GM12878 (cell line): ENCODE results near the gene ERCC5. TPM values are rescaled to one million over a fixed set of nuclear protein-coding genes. Genes with fewer than 3 reads are reported as not detected.

Source experiments
- ATAC-seq: fragments of 200-7000 bp; cut with Tn5 transposase; 3 replicates; pipeline ENCODE4 v1.9.1; 2020; ENCODE audit warnings: mild to moderate bottlenecking, moderate library complexity
- BruUV-seq: library from RNA; stranded (reverse); fragments of 400-500 nt; replicated peaks from 2 replicates; lab custom pipeline; 2021; lab: Mats Ljungman, UMichigan
- CTCF ChIA-PET: fragments of 300-600 bp; sonication (Branson Sonifier 250); formaldehyde crosslinking; extraction: SDS; loops from one replicate; lab custom pipeline; 2021; ENCODE audit warnings: inconsistent platforms; lab: Yijun Ruan, JAX
- POLR2A ChIA-PET: fragments of 350-600 bp; formaldehyde crosslinking; extraction: SDS; loops from one replicate; lab custom pipeline; 2021; ENCODE audit warnings: inconsistent platforms; lab: Charles Lee
- RAD21 ChIA-PET: fragments of 300-600 bp; sonication (Branson Sonifier 250); formaldehyde crosslinking; loops from one replicate; lab custom pipeline; 2023; ENCODE audit warnings: antibody characterized with exemption; ENCODE audit not compliant: unreplicated experiment; lab: Charles Lee
- SMC1A ChIA-PET: fragments of 300-600 bp; sonication (Branson Sonifier 250); formaldehyde crosslinking; loops from one replicate; lab custom pipeline; 2023; ENCODE audit not compliant: unreplicated experiment, uncharacterized antibody; lab: Charles Lee
- DNase-seq: peaks from one replicate; pipeline ENCODE4 v3.0.0-alpha.2; 2011; ENCODE audit warnings: low read depth, low spot score
- FAIRE-seq: peaks from 3 replicates; lab custom pipeline; 2011; peaks lifted over from hg19 to GRCh38; lab: Jason Lieb, UNC
- H2AFZ ChIP-seq: 2 replicates; pipeline ENCODE4 v1.6.0; 2011; ENCODE audit warnings: low read depth, low read length, control low read depth; ENCODE audit not compliant: control insufficient read depth
- H3K27ac ChIP-seq: 2 replicates; pipeline ENCODE4 v1.5.1; 2011; ENCODE audit warnings: control low read depth; ENCODE audit not compliant: control insufficient read depth, insufficient read depth
- H3K27me3 ChIP-seq, 2 experiments: replicated peaks in 1 of 2; 2 replicates each; pipeline versions ENCODE4 v1.6.0 to v1.6.1; 2011; ENCODE audit warnings: low read length in 1 of 2; ENCODE audit not compliant: control insufficient read depth in 2 of 2, insufficient read depth in 2 of 2
- H3K36me3 ChIP-seq, 2 experiments: 2 replicates each; pipeline ENCODE4 v1.5.1; 2011; ENCODE audit warnings: low read length in 1 of 2; ENCODE audit not compliant: control insufficient read depth in 2 of 2, insufficient read depth in 2 of 2
- H3K4me1 ChIP-seq: 2 replicates; pipeline ENCODE4 v1.6.1; 2011; ENCODE audit warnings: mild to moderate bottlenecking, low read length, moderate library complexity, mixed read lengths; ENCODE audit not compliant: control insufficient read depth, insufficient read depth
- H3K4me2 ChIP-seq: 2 replicates; pipeline ENCODE4 v1.6.0; 2011; ENCODE audit warnings: control low read depth; ENCODE audit not compliant: control insufficient read depth, insufficient read depth
- H3K4me3 ChIP-seq: fragments of 200-600 bp; sonication (generic); 2 replicates; pipeline ENCODE4 v1.5.1; 2016
- H3K79me2 ChIP-seq: 2 replicates; pipeline ENCODE4 v1.6.0; 2011; ENCODE audit warnings: low read length; ENCODE audit not compliant: control insufficient read depth, insufficient read depth
- H3K9ac ChIP-seq: 2 replicates; pipeline ENCODE4 v1.8.0; 2011; ENCODE audit warnings: low read length, control low read depth, mixed read lengths; ENCODE audit not compliant: control insufficient read depth, insufficient read depth
- H3K9me3 ChIP-seq: replicated peaks from 3 replicates; pipeline ENCODE4 v1.5.1; 2011; ENCODE audit warnings: mild to moderate bottlenecking, low read length; ENCODE audit not compliant: control insufficient read depth, insufficient read depth
- H4K20me1 ChIP-seq: 2 replicates; pipeline ENCODE4 v1.6.0; 2011; ENCODE audit not compliant: control insufficient read depth, insufficient read depth
- CBX3 ChIP-seq: fragments of 200-600 bp; sonication (generic); IDR thresholded peaks from 2 replicates; pipeline ENCODE4 v1.6.1; 2016; ENCODE audit warnings: low read depth, borderline replicate concordance
- CHD4 ChIP-seq: fragments of 200-600 bp; sonication (generic); IDR thresholded peaks from 2 replicates; pipeline ENCODE4 v1.6.1; 2016; ENCODE audit warnings: mild to moderate bottlenecking
- CREM ChIP-seq: IDR thresholded peaks from 2 replicates; pipeline ENCODE4 v1.6.1; 2014; ENCODE audit warnings: antibody characterized with exemption, low read depth
- EGR1 ChIP-seq, 2 experiments: IDR thresholded peaks; 1 replicate in 1 of 2; 2 replicates in 1 of 2; pipeline ENCODE4 v1.6.1; 2011 to 2012; ENCODE audit warnings: low read depth in 2 of 2, low read length in 2 of 2, borderline replicate concordance in 1 of 2, mild to moderate bottlenecking in 1 of 2, moderate library complexity in 1 of 2
- GABPA ChIP-seq: IDR thresholded peaks from 2 replicates; pipeline ENCODE4 v1.6.1; 2014; ENCODE audit warnings: antibody characterized with exemption, low read depth, mild to moderate bottlenecking, inconsistent platforms
- RAD51 ChIP-seq: fragments of 450-650 bp; IDR thresholded peaks from 2 replicates; pipeline ENCODE4 v1.6.1; 2016; ENCODE audit warnings: moderate library complexity, mild to moderate bottlenecking, inconsistent platforms
- SMAD1 ChIP-seq: fragments of 450-650 bp; IDR thresholded peaks from 2 replicates; pipeline ENCODE4 v1.6.1; 2018; ENCODE audit warnings: mild to moderate bottlenecking, low read depth; ENCODE audit not compliant: partially characterized antibody
- TCF3 ChIP-seq: IDR thresholded peaks from 2 replicates; pipeline ENCODE4 v1.6.1; 2012; ENCODE audit warnings: low read depth, mild to moderate bottlenecking, low read length, borderline replicate concordance; ENCODE audit not compliant: insufficient read depth
- WGBS: methylation state at CpG from one replicate; pipeline ENCODE4 v1.1.6; 2016; ENCODE audit warnings: low lambda C conversion rate; ENCODE audit not compliant: insufficient replicate concordance, insufficient coverage; ENCODE audit errors: missing lambda C conversion rate; 5-methylcytosine and 5-hydroxymethylcytosine counted together
- in situ Hi-C: fragments of 300-500 bp; cut with MboI; formaldehyde crosslinking; loops from 9 replicates; pipeline ENCODE4 v1.14.3; 2018; ENCODE audit warnings: mixed read lengths
- intact Hi-C: fragments of 100-400 bp; cut with micrococcal nuclease; formaldehyde crosslinking; loops from one replicate; pipeline ENCODE4 v1.14.2; 2022; ENCODE audit not compliant: unreplicated experiment
- polyA plus RNA-seq, 11 experiments: library from polyadenylated mRNA; depleted of rRNA in 4 of 11; unstranded in 6 of 11; stranded (reverse) in 5 of 11; fragments of >200 nt; fragmentation: Nextera tagmentation in 4 of 11; fragmentation: Illumina TruSeq in 1 of 11; extraction: Ambion mirVana in 4 of 11; extraction: Trizol in 1 of 11; gene quantifications; 1 replicate in 1 of 11; 2 replicates in 10 of 11; pipeline versions ENCODE4 v1.2.1 to v1.2.3, GENCODE V29; 2011 to 2016; ENCODE audit warnings: inconsistent platforms in 2 of 11, missing spikeins in 2 of 11, low read depth in 1 of 11
- total RNA-seq, 4 experiments: library from RNA; depleted of rRNA in 3 of 4; stranded (reverse); fragments of >200 nt in 3 of 4; fragmentation: Illumina TruSeq in 1 of 4; extraction: Trizol in 1 of 4; gene quantifications; 2 replicates each; pipeline versions ENCODE4 v1.2.1 to v1.2.3, GENCODE V29; 2013 to 2021
- TF ChIP-seq, protein P1 (sequence below): fragments of 450-650 bp; IDR thresholded peaks from 2 replicates; pipeline ENCODE4 v1.6.1; 2017; ENCODE audit warnings: mild to moderate bottlenecking, low read depth, inconsistent platforms; ENCODE audit not compliant: poor library complexity, severe bottlenecking
- TF ChIP-seq, protein P2 (sequence below): fragments of 450-650 bp; IDR thresholded peaks from 2 replicates; pipeline ENCODE4 v1.6.1; 2017; ENCODE audit warnings: mild to moderate bottlenecking, moderate library complexity

ERCC5 gene
- total and polyA plus RNA-seq, 10 of the 15 experiments (the other 5 are each of a cell fraction or from before 2014, with no cell fraction given), result 11.7 to 59.2 (median 41.6) TPM

DNA sequence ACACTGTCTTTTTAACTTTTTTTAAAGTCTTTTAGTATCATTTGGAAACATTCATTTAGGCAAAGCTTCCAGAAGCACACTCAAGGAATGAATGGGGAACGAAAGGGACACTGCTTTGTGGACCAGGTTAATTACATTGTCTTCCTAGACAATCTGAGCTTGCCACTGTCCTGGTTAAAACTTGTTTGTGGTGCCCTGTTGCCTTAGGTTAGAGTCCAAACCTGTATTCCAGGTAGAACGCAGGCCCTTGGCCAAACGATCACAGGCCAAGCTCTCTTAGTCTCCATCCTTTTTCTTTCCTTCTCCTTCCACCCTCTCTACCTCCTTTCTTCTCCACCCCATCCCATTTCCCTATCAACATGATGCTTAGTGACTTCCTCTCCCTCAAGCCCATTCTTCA is 66.8 kb downstream of the ERCC5 start:
- DNase-seq, result no peak
- ChIA-PET POLR2A (no interaction called here), CTCF (interaction anchor here (0.8 to 2.2 kb wide), 5 partner anchors 8 to 318 kb away, joined by 3 to 10 read pairs (median 4); no protein-coding TSS in a partner anchor)
- H4K20me1 ChIP-seq, result no peaks in the 10 kb centered on the region
- H3K9me3 ChIP-seq, result no peaks in the 10 kb centered on the region; the same call in 1 of the 3 replicates
- in situ Hi-C loops, result no loop called here
- H2AFZ ChIP-seq, result no peak overlapping the region
- no TSS peak for BruUV-seq
- ATAC-seq, result no peak
- H3K79me2 ChIP-seq, result no peaks in the 10 kb centered on the region
- FAIRE-seq, result no peak
- H3K36me3 ChIP-seq, result no peaks in the 10 kb centered on the region
- no peak overlapping the region for H3K9ac ChIP-seq
- H3K4me3 ChIP-seq, result no peak overlapping the region
- TF ChIP-seq CBX3 (no peak), CHD4 (no peak), EGR1 (IDR thresholded peaks at IDR 0.05; ENCODE audit: borderline replicate concordance in 1 of 2, low read depth in 2 of 2, low read length in 2 of 2) (no peak), SMAD1 (no peak), GABPA (no peak), RAD51 (no peak), CREM (no peak), TCF3 (no peak)
- TF ChIP-seq, protein P1, sequence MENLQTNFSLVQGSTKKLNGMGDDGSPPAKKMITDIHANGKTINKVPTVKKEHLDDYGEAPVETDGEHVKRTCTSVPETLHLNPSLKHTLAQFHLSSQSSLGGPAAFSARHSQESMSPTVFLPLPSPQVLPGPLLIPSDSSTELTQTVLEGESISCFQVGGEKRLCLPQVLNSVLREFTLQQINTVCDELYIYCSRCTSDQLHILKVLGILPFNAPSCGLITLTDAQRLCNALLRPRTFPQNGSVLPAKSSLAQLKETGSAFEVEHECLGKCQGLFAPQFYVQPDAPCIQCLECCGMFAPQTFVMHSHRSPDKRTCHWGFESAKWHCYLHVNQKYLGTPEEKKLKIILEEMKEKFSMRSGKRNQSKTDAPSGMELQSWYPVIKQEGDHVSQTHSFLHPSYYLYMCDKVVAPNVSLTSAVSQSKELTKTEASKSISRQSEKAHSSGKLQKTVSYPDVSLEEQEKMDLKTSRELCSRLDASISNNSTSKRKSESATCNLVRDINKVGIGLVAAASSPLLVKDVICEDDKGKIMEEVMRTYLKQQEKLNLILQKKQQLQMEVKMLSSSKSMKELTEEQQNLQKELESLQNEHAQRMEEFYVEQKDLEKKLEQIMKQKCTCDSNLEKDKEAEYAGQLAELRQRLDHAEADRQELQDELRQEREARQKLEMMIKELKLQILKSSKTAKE, result no peak
- TF ChIP-seq, protein P2, sequence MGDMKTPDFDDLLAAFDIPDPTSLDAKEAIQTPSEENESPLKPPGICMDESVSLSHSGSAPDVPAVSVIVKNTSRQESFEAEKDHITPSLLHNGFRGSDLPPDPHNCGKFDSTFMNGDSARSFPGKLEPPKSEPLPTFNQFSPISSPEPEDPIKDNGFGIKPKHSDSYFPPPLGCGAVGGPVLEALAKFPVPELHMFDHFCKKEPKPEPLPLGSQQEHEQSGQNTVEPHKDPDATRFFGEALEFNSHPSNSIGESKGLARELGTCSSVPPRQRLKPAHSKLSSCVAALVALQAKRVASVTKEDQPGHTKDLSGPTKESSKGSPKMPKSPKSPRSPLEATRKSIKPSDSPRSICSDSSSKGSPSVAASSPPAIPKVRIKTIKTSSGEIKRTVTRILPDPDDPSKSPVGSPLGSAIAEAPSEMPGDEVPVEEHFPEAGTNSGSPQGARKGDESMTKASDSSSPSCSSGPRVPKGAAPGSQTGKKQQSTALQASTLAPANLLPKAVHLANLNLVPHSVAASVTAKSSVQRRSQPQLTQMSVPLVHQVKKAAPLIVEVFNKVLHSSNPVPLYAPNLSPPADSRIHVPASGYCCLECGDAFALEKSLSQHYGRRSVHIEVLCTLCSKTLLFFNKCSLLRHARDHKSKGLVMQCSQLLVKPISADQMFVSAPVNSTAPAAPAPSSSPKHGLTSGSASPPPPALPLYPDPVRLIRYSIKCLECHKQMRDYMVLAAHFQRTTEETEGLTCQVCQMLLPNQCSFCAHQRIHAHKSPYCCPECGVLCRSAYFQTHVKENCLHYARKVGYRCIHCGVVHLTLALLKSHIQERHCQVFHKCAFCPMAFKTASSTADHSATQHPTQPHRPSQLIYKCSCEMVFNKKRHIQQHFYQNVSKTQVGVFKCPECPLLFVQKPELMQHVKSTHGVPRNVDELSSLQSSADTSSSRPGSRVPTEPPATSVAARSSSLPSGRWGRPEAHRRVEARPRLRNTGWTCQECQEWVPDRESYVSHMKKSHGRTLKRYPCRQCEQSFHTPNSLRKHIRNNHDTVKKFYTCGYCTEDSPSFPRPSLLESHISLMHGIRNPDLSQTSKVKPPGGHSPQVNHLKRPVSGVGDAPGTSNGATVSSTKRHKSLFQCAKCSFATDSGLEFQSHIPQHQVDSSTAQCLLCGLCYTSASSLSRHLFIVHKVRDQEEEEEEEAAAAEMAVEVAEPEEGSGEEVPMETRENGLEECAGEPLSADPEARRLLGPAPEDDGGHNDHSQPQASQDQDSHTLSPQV, result no peak
- TF ChIP-seq, all 136 proteins: peak for 0
- SMC1A ChIA-PET, result interaction anchor here (0.6 to 2.5 kb wide), 8 partner anchors 10 to 466 kb away, joined by 3 to 12 read pairs (median 4); partner anchors contain the start of gene ERCC5
- RAD21 ChIA-PET, result interaction anchor here (1.8 kb wide), 1 partner anchor 228 kb away, joined by 6 read pairs; no protein-coding TSS in a partner anchor
- 49% methylated on average over 3 of the region's 3 CpGs for WGBS
- Histone ChIP-seq H3K4me1 (peaks cover 4% of the 10 kb centered on the region; the same call in 1 of the 2 replicates), H3K4me2 (no peak overlapping the region), H3K27me3 (no peaks in the 10 kb centered on the region), H3K27ac (no peak overlapping the region)
- intact Hi-C loops, result loop anchor here (10.0 kb wide), 3 partner anchors 372 to 1132 kb away; no protein-coding TSS in a partner anchor
